ENCODE data around the gene PCDHGA8.
"Not testable (repeated sequence)": the region's sequence is repeated elsewhere in the genome, so short reads cannot be mapped to it uniquely, and the experiment has no call there.

PCDHGA8 gene

GRCh38 chr5:141392429-141393198 is at the start of gene PCDHGA8:
Gene PCDHGA8, plus strand, starts transcription at chr5:141392633. Its CDS starts 181 bp downstream, at chr5:141392814.
- DNase-seq (ENCODE audit: low read depth in 2 of 2, low spot score in 1 of 2), result no peak

- DNase-seq (ENCODE audit: low read depth in 2 of 2, low spot score in 1 of 2), result no peak
These were observed 49.7 kb upstream of the PCDHGA8 start for GRCh38 chr5:141342773-141343172.

GRCh38 chr5:141343242-141343952 is 49.0 kb upstream of the PCDHGA8 start, which contains the start of gene PCDHGA3:
Gene PCDHGA3, plus strand, starts transcription at chr5:141343829. Its CDS starts 205 bp downstream, at chr5:141344034.
- no peak for DNase-seq (ENCODE audit: low read depth in 2 of 2, low spot score in 1 of 2)

GRCh38 chr5:141343953-141344463 is 48.4 kb upstream of the PCDHGA8 start:
- no peak for DNase-seq (ENCODE audit: low read depth in 2 of 2, low spot score in 1 of 2)

- no peak for DNase-seq (ENCODE audit: low read depth in 2 of 2, low spot score in 1 of 2)
These were observed 47.1 kb upstream of the PCDHGA8 start for GRCh38 chr5:141345327-141345726.

GRCh38 chr5:141346017-141346416 is 46.4 kb upstream of the PCDHGA8 start:
- not testable (repeated sequence) for DNase-seq (ENCODE audit: low read depth in 2 of 2, low spot score in 1 of 2)

- no peak for DNase-seq (ENCODE audit: low read depth in 2 of 2, low spot score in 1 of 2)
These were observed 42.4 kb upstream of the PCDHGA8 start, which contains the start of gene PCDHGB1 for GRCh38 chr5:141349917-141350619. Gene PCDHGB1, plus strand, starts transcription at chr5:141350099. Its CDS starts 162 bp downstream, at chr5:141350261.

- no peak for DNase-seq (ENCODE audit: low read depth in 2 of 2, low spot score in 1 of 2)
These were observed 40.8 kb upstream of the PCDHGA8 start for GRCh38 chr5:141351591-141351990.

GRCh38 chr5:141354900-141355469 is 37.4 kb upstream of the PCDHGA8 start, which contains the start of gene PCDHGA4:
Gene PCDHGA4, plus strand, starts transcription at chr5:141355021. Its CDS starts 87 bp downstream, at chr5:141355108.
- DNase-seq (ENCODE audit: low read depth in 2 of 2, low spot score in 1 of 2), result no peak

GRCh38 chr5:141355641-141356040 is 36.8 kb upstream of the PCDHGA8 start:
- no peak for DNase-seq (ENCODE audit: low read depth in 2 of 2, low spot score in 1 of 2)

- no peak for DNase-seq (ENCODE audit: low read depth in 2 of 2, low spot score in 1 of 2)
These were observed 36.3 kb upstream of the PCDHGA8 start for GRCh38 chr5:141356133-141356532.

GRCh38 chr5:141356950-141357349 is 35.5 kb upstream of the PCDHGA8 start:
- DNase-seq (ENCODE audit: low read depth in 2 of 2, low spot score in 1 of 2), result no peak

GRCh38 chr5:141359790-141360426 is 32.5 kb upstream of the PCDHGA8 start, which contains the start of gene PCDHGB2:
Gene PCDHGB2, plus strand, starts transcription at chr5:141359994. Its CDS starts 142 bp downstream, at chr5:141360136.
- DNase-seq (ENCODE audit: low read depth in 2 of 2, low spot score in 1 of 2), result no peak

- no peak for DNase-seq (ENCODE audit: low read depth in 2 of 2, low spot score in 1 of 2)
These were observed 31.7 kb upstream of the PCDHGA8 start for GRCh38 chr5:141360685-141361084.

GRCh38 chr5:141362719-141363118 is 29.7 kb upstream of the PCDHGA8 start:
- DNase-seq (ENCODE audit: low read depth in 2 of 2, low spot score in 1 of 2), result no peak

- no peak for DNase-seq (ENCODE audit: low read depth in 2 of 2, low spot score in 1 of 2)
These were observed 28.3 kb upstream of the PCDHGA8 start, which contains the start of gene PCDHGA5 for GRCh38 chr5:141363952-141364660. Gene PCDHGA5, plus strand, starts transcription at chr5:141364162. Its CDS starts 169 bp downstream, at chr5:141364331.

- DNase-seq (ENCODE audit: low read depth in 2 of 2, low spot score in 1 of 2), result no peak
These were observed 26.2 kb upstream of the PCDHGA8 start for GRCh38 chr5:141366016-141366896.
